CD14-positive monocyte (primary cell): Measurements from ENCODE around the gene XYLT1. TPM values are rescaled to one million over a fixed set of nuclear protein-coding genes. Genes with fewer than 3 reads are reported as not detected.

Experiments used
- DNase-seq, 3 donors: peaks; one replicate each; pipeline ENCODE4 v3.0.0-alpha.2; 2011 to 2022
- H2AFZ ChIP-seq: 2 replicates; pipeline ENCODE4 v1.6.0; 2012; ENCODE audit warnings: mild to moderate bottlenecking, low read depth, low read length, inconsistent platforms; ENCODE audit not compliant: insufficient read depth, poor library complexity, severe bottlenecking
- H3K27ac ChIP-seq, 2 donors: 1 replicate in 1 of 2; 2 replicates in 1 of 2; pipeline ENCODE4 v1.5.1; 2012 to 2013; ENCODE audit warnings: low read length in 2 of 2, control low read depth in 1 of 2, inconsistent platforms in 1 of 2, low read depth in 1 of 2, mild to moderate bottlenecking in 1 of 2
- H3K27me3 ChIP-seq, 2 donors: one replicate each; pipeline versions ENCODE4 v1.6.0 to v1.6.1; 2011 to 2013; ENCODE audit warnings: low read length in 2 of 2; ENCODE audit not compliant: control insufficient read depth in 2 of 2, insufficient read depth in 2 of 2
- H3K36me3 ChIP-seq, 2 donors: replicated peaks in 1 of 2; 1 replicate in 1 of 2; 2 replicates in 1 of 2; pipeline versions ENCODE4 v1.5.1 to v1.6.1; 2012 to 2013; ENCODE audit warnings: low read length in 2 of 2, control low read depth in 1 of 2, inconsistent platforms in 1 of 2, mild to moderate bottlenecking in 1 of 2; ENCODE audit not compliant: insufficient read depth in 2 of 2, control insufficient read depth in 1 of 2
- H3K4me1 ChIP-seq, 2 donors: 1 replicate in 1 of 2; 2 replicates in 1 of 2; pipeline versions ENCODE4 v1.5.1 to v1.6.1; 2012 to 2013; ENCODE audit warnings: low read length in 2 of 2, control low read depth in 1 of 2, inconsistent platforms in 1 of 2, mild to moderate bottlenecking in 1 of 2, moderate library complexity in 1 of 2; ENCODE audit not compliant: insufficient read depth in 2 of 2, control insufficient read depth in 1 of 2
- H3K4me2 ChIP-seq: replicated peaks from 2 replicates; pipeline ENCODE3; 2012; ENCODE audit warnings: low read length, moderate library complexity, mild to moderate bottlenecking; ENCODE audit not compliant: poor library complexity, severe bottlenecking; ENCODE audit errors: extremely low read depth
- H3K4me3 ChIP-seq, 3 experiments: fragments of 200-600 bp in 1 of 3; sonication (generic) in 1 of 3; replicated peaks in 1 of 3; 1 replicate in 2 of 3; 2 replicates in 1 of 3; pipeline ENCODE4 v1.5.1; 2011 to 2013; ENCODE audit warnings: low read length in 3 of 3, mild to moderate bottlenecking in 3 of 3, control low read depth in 2 of 3, low read depth in 2 of 3, inconsistent platforms in 1 of 3, moderate library complexity in 1 of 3
- H3K79me2 ChIP-seq: 2 replicates; pipeline ENCODE4 v1.6.0; 2012; ENCODE audit warnings: mild to moderate bottlenecking, control low read depth, inconsistent platforms, low read length, moderate library complexity; ENCODE audit not compliant: insufficient read depth
- H3K9ac ChIP-seq: 2 replicates; pipeline ENCODE4 v1.6.0; 2017; ENCODE audit warnings: low read length, mild to moderate bottlenecking; ENCODE audit not compliant: insufficient read depth, poor library complexity, severe bottlenecking
- H3K9me3 ChIP-seq, 2 donors: replicated peaks in 1 of 2; 1 replicate in 1 of 2; 2 replicates in 1 of 2; pipeline versions ENCODE4 v1.5.1 to v1.6.1; 2012 to 2013; ENCODE audit warnings: low read length in 2 of 2, control low read depth in 1 of 2; ENCODE audit not compliant: control insufficient read depth in 1 of 2, insufficient read depth in 1 of 2
- H4K20me1 ChIP-seq: 2 replicates; pipeline ENCODE4 v1.6.0; 2012; ENCODE audit warnings: mild to moderate bottlenecking, low read length, control low read depth, moderate library complexity; ENCODE audit not compliant: insufficient read depth
- H3K27ac Mint-ChIP-seq, 7 donors: one replicate each; pipeline ENCODE4 v1.8.0; 2020; ENCODE audit warnings: mild to moderate bottlenecking in 7 of 7, mixed read lengths in 7 of 7, moderate library complexity in 6 of 7, inconsistent platforms in 2 of 7
- H3K27me3 Mint-ChIP-seq, 3 donors: one replicate each; pipeline ENCODE4 v1.8.0; 2021 to 2022; ENCODE audit warnings: low read depth in 3 of 3, mild to moderate bottlenecking in 3 of 3, mixed read lengths in 3 of 3, moderate library complexity in 3 of 3, inconsistent platforms in 1 of 3
- H3K36me3 Mint-ChIP-seq, 2 donors: one replicate each; pipeline ENCODE4 v1.8.0; 2020; ENCODE audit warnings: mixed read lengths in 2 of 2, inconsistent platforms in 1 of 2, mild to moderate bottlenecking in 1 of 2
- H3K4me1 Mint-ChIP-seq: one replicate; pipeline ENCODE4 v1.8.0; 2020; ENCODE audit warnings: mild to moderate bottlenecking, mixed read lengths
- H3K4me3 Mint-ChIP-seq, 2 donors: one replicate each; pipeline ENCODE4 v1.8.0; 2020; ENCODE audit warnings: mild to moderate bottlenecking in 2 of 2, mixed read lengths in 2 of 2, moderate library complexity in 1 of 2
- H3K9me3 Mint-ChIP-seq, 7 donors: one replicate each; pipeline ENCODE4 v1.8.0; 2020 to 2022; ENCODE audit warnings: mixed read lengths in 7 of 7, mild to moderate bottlenecking in 6 of 7, moderate library complexity in 6 of 7, inconsistent platforms in 2 of 7
- WGBS: methylation state at CpG from one replicate; pipeline ENCODE4 v1.1.5; 2013; ENCODE audit warnings: missing lambda C conversion rate; ENCODE audit not compliant: insufficient coverage; 5-methylcytosine and 5-hydroxymethylcytosine counted together
- intact Hi-C, 2 donors: fragments of 100-400 bp; cut with micrococcal nuclease; formaldehyde crosslinking; loops; one replicate each; pipeline versions ENCODE4 v1.15.0 to v1.15.1; 2023
- polyA plus RNA-seq, 3 donors: library from polyadenylated mRNA; depleted of rRNA in 1 of 3; unstranded in 2 of 3; stranded (reverse) in 1 of 3; fragments of 300-500 nt in 2 of 3; fragments of >200 nt in 1 of 3; fragmentation: Illumina TruSeq in 2 of 3; gene quantifications; 1 replicate in 2 of 3; 2 replicates in 1 of 3; pipeline ENCODE4 v1.2.3, GENCODE V29; 2012 to 2021
- TF ChIP-seq, protein P1 (sequence below): fragments of 200-600 bp; IDR thresholded peaks from one replicate; pipeline ENCODE4 v1.8.0; 2022; ENCODE audit warnings: antibody characterized with exemption, mild to moderate bottlenecking

XYLT1 gene
- polyA plus RNA-seq, 3 donors = 0.51 to 9.4 (median 1.6) TPM

DNA sequence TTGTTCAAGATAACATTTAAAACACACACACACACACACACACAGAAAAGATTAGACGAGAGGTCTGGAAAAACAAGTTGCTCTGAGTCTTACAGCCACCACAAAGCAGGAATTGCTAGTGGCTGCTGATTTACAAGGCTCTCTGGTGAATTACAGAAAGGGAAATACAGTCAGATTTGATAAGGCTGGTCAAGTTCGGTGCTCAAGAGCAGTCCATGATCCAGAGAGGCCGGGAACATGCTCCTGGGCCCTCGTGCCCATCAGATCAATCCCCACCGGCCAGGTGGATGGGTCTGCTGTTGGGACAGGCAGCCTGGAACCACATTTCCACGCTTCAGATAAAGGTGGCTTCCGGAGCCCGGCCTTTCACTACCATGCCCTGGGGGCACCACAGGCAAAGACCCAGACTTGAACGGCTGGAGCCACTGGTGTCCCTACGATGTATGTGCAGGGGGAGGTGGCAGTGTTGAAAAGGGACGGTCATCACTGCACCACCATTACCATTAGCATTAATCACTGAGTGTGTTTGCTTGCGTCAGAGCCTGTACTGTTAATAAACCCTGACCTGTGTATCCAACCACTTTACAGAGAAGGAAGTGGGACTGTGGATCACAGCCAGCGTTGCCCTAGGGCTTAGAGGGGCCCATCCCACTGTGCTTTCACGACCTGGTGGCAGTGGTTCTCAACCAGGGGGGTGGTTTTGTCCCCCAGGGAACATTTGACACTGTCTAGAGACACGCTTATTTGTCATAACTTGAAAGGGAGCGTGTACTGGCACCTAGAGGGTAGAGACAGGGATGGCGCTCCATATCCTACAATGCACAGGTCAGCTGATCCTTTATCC, 95.1 kb downstream of the XYLT1 start:
- peaks cover 62% of the 10 kb centered on the region for H3K79me2 ChIP-seq
- H3K4me2 ChIP-seq = peak overlapping the region; percentile 5
- TF ChIP-seq, protein P1, sequence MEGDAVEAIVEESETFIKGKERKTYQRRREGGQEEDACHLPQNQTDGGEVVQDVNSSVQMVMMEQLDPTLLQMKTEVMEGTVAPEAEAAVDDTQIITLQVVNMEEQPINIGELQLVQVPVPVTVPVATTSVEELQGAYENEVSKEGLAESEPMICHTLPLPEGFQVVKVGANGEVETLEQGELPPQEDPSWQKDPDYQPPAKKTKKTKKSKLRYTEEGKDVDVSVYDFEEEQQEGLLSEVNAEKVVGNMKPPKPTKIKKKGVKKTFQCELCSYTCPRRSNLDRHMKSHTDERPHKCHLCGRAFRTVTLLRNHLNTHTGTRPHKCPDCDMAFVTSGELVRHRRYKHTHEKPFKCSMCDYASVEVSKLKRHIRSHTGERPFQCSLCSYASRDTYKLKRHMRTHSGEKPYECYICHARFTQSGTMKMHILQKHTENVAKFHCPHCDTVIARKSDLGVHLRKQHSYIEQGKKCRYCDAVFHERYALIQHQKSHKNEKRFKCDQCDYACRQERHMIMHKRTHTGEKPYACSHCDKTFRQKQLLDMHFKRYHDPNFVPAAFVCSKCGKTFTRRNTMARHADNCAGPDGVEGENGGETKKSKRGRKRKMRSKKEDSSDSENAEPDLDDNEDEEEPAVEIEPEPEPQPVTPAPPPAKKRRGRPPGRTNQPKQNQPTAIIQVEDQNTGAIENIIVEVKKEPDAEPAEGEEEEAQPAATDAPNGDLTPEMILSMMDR = peak; percentile 17
- no peaks in the 10 kb centered on the region for H3K36me3 ChIP-seq
- peak overlapping the region; percentile 60 to 83 for H3K27ac ChIP-seq
- 20% methylated on average over 5 of the region's 17 CpGs for WGBS
- peak overlapping the region; percentile 10 for H3K9ac ChIP-seq
- Mint-ChIP-seq H3K4me3 (peak overlapping the region in 1 of 2 donors; percentile 59), H3K9me3 (no peaks in the 10 kb centered on the region), H3K27me3 (peaks cover 0 to 2% (median 0%) of the 10 kb centered on the region in 3 donors), H3K27ac (peak overlapping the region; percentile 82 to 97 (median 93)), H3K4me1 (peaks cover 74% of the 10 kb centered on the region), H3K36me3 (peaks cover 6 to 10% of the 10 kb centered on the region in 2 donors)
- intact Hi-C loops = loop anchor here (5.0 to 10.0 kb wide), 3 partner anchors 33 to 99 kb away; partner anchors contain the start of gene XYLT1 (in 1 of the 2)
- peaks cover 69 to 71% of the 10 kb centered on the region in 2 donors for H3K4me1 ChIP-seq
- peak; percentile 88 to 94 (median 93) for DNase-seq
- no peaks in the 10 kb centered on the region for H3K9me3 ChIP-seq
- H4K20me1 ChIP-seq = no peaks in the 10 kb centered on the region
- H2AFZ ChIP-seq = no peak overlapping the region
- no peak overlapping the region for H3K4me3 ChIP-seq
- H3K27me3 ChIP-seq = no peaks in the 10 kb centered on the region

DNA sequence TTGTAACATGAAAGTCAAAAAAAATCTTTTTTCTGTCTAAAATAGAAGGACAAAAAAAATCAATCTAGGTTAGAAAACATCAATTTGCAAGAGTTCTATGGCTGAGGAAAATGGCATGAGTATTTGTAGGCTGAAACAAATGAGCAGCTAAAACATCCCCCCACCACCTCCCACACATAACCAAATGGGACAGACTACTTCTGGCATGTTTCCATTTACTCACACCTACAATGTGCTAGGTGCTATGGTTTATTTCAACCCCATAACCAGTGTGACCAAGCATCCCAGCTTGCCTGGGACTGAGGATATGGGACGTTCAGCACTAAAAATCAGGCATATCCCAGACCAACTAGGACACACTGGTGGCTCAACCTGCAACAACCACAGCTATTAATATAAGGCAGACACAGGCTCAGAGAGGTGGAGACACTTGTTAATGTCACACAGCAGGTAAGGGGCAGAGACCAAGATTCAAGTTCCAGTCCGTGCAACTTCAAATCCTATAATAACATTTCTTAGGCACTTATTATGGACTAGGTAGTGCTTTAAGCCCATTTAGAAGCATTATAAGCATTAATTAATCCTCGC, 96.0 kb downstream of the XYLT1 start:
- peaks cover 69% of the 10 kb centered on the region for H3K79me2 ChIP-seq
- Mint-ChIP-seq H3K27ac (peak overlapping the region in 6 of 7 donors; percentile 66 to 97 (median 92)), H3K4me3 (no peak overlapping the region), H3K4me1 (peaks cover 75% of the 10 kb centered on the region), H3K36me3 (peaks cover 7 to 10% of the 10 kb centered on the region in 2 donors), H3K27me3 (peaks cover 0 to 2% (median 0%) of the 10 kb centered on the region in 3 donors), H3K9me3 (no peaks in the 10 kb centered on the region)
- peak overlapping the region in 1 of 2 donors; percentile 83 for H3K27ac ChIP-seq
- no peaks in the 10 kb centered on the region for H3K27me3 ChIP-seq
- TF ChIP-seq, protein P1 = no peak
- no peak for DNase-seq
- no peaks in the 10 kb centered on the region for H3K9me3 ChIP-seq
- H3K9ac ChIP-seq = no peak overlapping the region
- intact Hi-C loops = loop anchor here (5.0 to 10.0 kb wide), 3 partner anchors 32 to 100 kb away; partner anchors contain the start of gene XYLT1 (in 1 of the 2)
- no CpG with 5 or more reads among the region's 3 CpGs for WGBS
- no peak overlapping the region for H3K4me3 ChIP-seq
- peaks cover 71% of the 10 kb centered on the region in 2 donors for H3K4me1 ChIP-seq
- H3K36me3 ChIP-seq = no peaks in the 10 kb centered on the region
- no peak overlapping the region for H3K4me2 ChIP-seq
- no peaks in the 10 kb centered on the region for H4K20me1 ChIP-seq
- H2AFZ ChIP-seq = no peak overlapping the region
